Neural progenitor cell (in vitro differentiated cells): ENCODE measurements around the gene EIF3D.

ENCODE experiments used
- CTCF ChIP-seq: fragments of 200-600 bp; sonication (generic); IDR thresholded peaks from 2 replicates; pipeline ENCODE4 v1.5.1; 2017; ENCODE audit warnings: antibody characterized with exemption, mild to moderate bottlenecking
- EZH2 ChIP-seq: fragments of 200-600 bp; sonication (generic); IDR thresholded peaks from 2 replicates; pipeline ENCODE4 v1.6.1; 2017; ENCODE audit warnings: antibody characterized with exemption, mild to moderate bottlenecking, moderate library complexity
- EZH2phosphoT487 ChIP-seq: fragments of 200-600 bp; sonication (generic); IDR thresholded peaks from 2 replicates; pipeline ENCODE4 v1.6.1; 2017; ENCODE audit warnings: antibody characterized with exemption

- TF ChIP-seq CTCF: no peak
- TF ChIP-seq EZH2phosphoT487: no peak
- TF ChIP-seq EZH2: no peak
Measured at GRCh38 chr22:36540867-36541642, 12.1 kb upstream of the EIF3D start.
